GM23338 (cell line): Measurements from ENCODE around the gene ADGRB2. TPM values are rescaled to one million over a fixed set of nuclear protein-coding genes. Genes with fewer than 3 reads are reported as not detected.

ENCODE experiments used
- ATAC-seq: fragments of 200-7000 bp; cut with Tn5 transposase; 3 replicates; pipeline ENCODE4 v1.9.1; 2020
- DNase-seq: peaks from one replicate; pipeline ENCODE4 v3.0.0-alpha.2; 2015; ENCODE audit warnings: low spot score
- H2AFZ ChIP-seq: fragments of 200-600 bp; sonication (generic); 2 replicates; pipeline ENCODE4 v1.8.0; 2016; ENCODE audit warnings: antibody characterized with exemption, mild to moderate bottlenecking, moderate library complexity
- H3F3A ChIP-seq: fragments of 200-600 bp; sonication (generic); replicated peaks from 2 replicates; pipeline ENCODE4 v1.8.0; 2017; ENCODE audit warnings: antibody characterized with exemption, mixed run types, low read depth
- H3K27ac ChIP-seq: fragments of 200-600 bp; sonication (generic); 2 replicates; pipeline ENCODE4 v1.6.1; 2016; ENCODE audit warnings: low read depth
- H3K27me3 ChIP-seq: fragments of 200-600 bp; sonication (generic); 2 replicates; pipeline ENCODE4 v1.8.0; 2016; ENCODE audit warnings: mild to moderate bottlenecking, mixed run types, moderate library complexity; ENCODE audit not compliant: insufficient read depth
- H3K36me3 ChIP-seq: fragments of 200-600 bp; sonication (generic); 2 replicates; pipeline ENCODE4 v1.8.0; 2016; ENCODE audit warnings: mild to moderate bottlenecking; ENCODE audit not compliant: insufficient read depth
- H3K4me1 ChIP-seq: fragments of 200-600 bp; sonication (generic); 2 replicates; pipeline ENCODE4 v1.8.0; 2016; ENCODE audit warnings: mild to moderate bottlenecking, moderate library complexity; ENCODE audit not compliant: insufficient read depth
- H3K4me2 ChIP-seq: fragments of 200-600 bp; sonication (generic); 2 replicates; pipeline ENCODE4 v1.7.1; 2017; ENCODE audit warnings: mixed run types
- H3K4me3 ChIP-seq: fragments of 200-600 bp; sonication (generic); 2 replicates; pipeline ENCODE4 v1.6.1; 2016; ENCODE audit warnings: mixed run types
- H3K79me2 ChIP-seq: fragments of 200-600 bp; sonication (generic); replicated peaks from 2 replicates; pipeline ENCODE4 v1.8.0; 2017; ENCODE audit warnings: mild to moderate bottlenecking; ENCODE audit not compliant: insufficient read depth
- H3K9me2 ChIP-seq: fragments of 200-600 bp; sonication (generic); 2 replicates; pipeline ENCODE4 v1.8.0; 2017; ENCODE audit not compliant: insufficient read depth
- H4K20me1 ChIP-seq: fragments of 200-600 bp; sonication (generic); replicated peaks from 2 replicates; pipeline ENCODE4 v1.8.0; 2017; ENCODE audit warnings: mild to moderate bottlenecking; ENCODE audit not compliant: insufficient read depth
- H3K27ac Mint-ChIP-seq: 2 replicates; pipeline ENCODE4 v1.8.0; 2020; ENCODE audit warnings: inconsistent platforms, mild to moderate bottlenecking, moderate library complexity, mixed read lengths
- H3K27me3 Mint-ChIP-seq: 3 replicates; pipeline ENCODE4 v1.8.0; 2022; ENCODE audit warnings: low read depth, mild to moderate bottlenecking, moderate library complexity, mixed read lengths, inconsistent platforms; ENCODE audit not compliant: insufficient read depth, poor library complexity
- H3K36me3 Mint-ChIP-seq: 3 replicates; pipeline ENCODE4 v1.8.0; 2021; ENCODE audit warnings: low read depth, mild to moderate bottlenecking, inconsistent platforms, moderate library complexity, mixed read lengths
- H3K4me1 Mint-ChIP-seq: 3 replicates; pipeline ENCODE4 v1.8.0; 2020; ENCODE audit warnings: mild to moderate bottlenecking, inconsistent platforms, mixed read lengths
- H3K4me3 Mint-ChIP-seq: 3 replicates; pipeline ENCODE4 v1.8.0; 2021; ENCODE audit warnings: moderate library complexity, mild to moderate bottlenecking, inconsistent platforms, mixed read lengths
- H3K9me3 Mint-ChIP-seq: 3 replicates; pipeline ENCODE4 v1.8.0; 2020; ENCODE audit warnings: moderate library complexity, mild to moderate bottlenecking, inconsistent platforms, mixed read lengths
- CREB1 ChIP-seq: fragments of 250-450 bp; sonication (Bioruptor Pico); IDR thresholded peaks from 2 replicates; pipeline ENCODE4 v1.5.0; 2020; ENCODE audit warnings: low read depth, mild to moderate bottlenecking, moderate library complexity
- CTCF ChIP-seq, 2 experiments: fragments of 200-600 bp in 1 of 2; sonication (generic) in 1 of 2; conservative IDR thresholded peaks; 2 replicates each; pipeline versions ENCODE4 v1.5.1 to v1.6.1; 2016 to 2017; ENCODE audit warnings: antibody characterized with exemption in 2 of 2, low read depth in 2 of 2, mild to moderate bottlenecking in 2 of 2, moderate library complexity in 1 of 2
- ETS1 ChIP-seq: IDR thresholded peaks from 2 replicates; pipeline ENCODE4 v1.6.1; 2016; ENCODE audit warnings: antibody characterized with exemption
- EZH2 ChIP-seq: fragments of 200-600 bp; sonication (generic); IDR thresholded peaks from one replicate; pipeline ENCODE4 v1.8.0; 2017; ENCODE audit warnings: antibody characterized with exemption, mild to moderate bottlenecking, low read depth; ENCODE audit not compliant: unreplicated experiment
- EZH2phosphoT487 ChIP-seq: fragments of 200-600 bp; sonication (generic); IDR thresholded peaks from one replicate; pipeline ENCODE4 v1.8.1; 2018; ENCODE audit warnings: antibody characterized with exemption; ENCODE audit not compliant: unreplicated experiment
- JUNB ChIP-seq: IDR thresholded peaks from one replicate; pipeline ENCODE4 v1.6.1; 2016; ENCODE audit warnings: antibody characterized with exemption; ENCODE audit not compliant: unreplicated experiment
- NANOG ChIP-seq: IDR thresholded peaks from 2 replicates; pipeline ENCODE4 v1.6.1; 2016; ENCODE audit warnings: antibody characterized with exemption, borderline replicate concordance
- POLR2AphosphoS5 ChIP-seq: IDR thresholded peaks from 2 replicates; pipeline ENCODE4 v1.6.1; 2016; ENCODE audit warnings: antibody characterized with exemption, low read depth
- REST ChIP-seq: IDR thresholded peaks from one replicate; pipeline ENCODE4 v1.6.1; 2018; ENCODE audit warnings: antibody characterized with exemption; ENCODE audit not compliant: unreplicated experiment
- STAT1 ChIP-seq: IDR thresholded peaks from one replicate; pipeline ENCODE4 v1.6.1; 2016; ENCODE audit warnings: antibody characterized with exemption; ENCODE audit not compliant: unreplicated experiment
- ZNF114 ChIP-seq: fragments of 250-450 bp; sonication (Bioruptor Pico); IDR thresholded peaks from 2 replicates; pipeline ENCODE4 v1.5.0; 2020; ENCODE audit warnings: mild to moderate bottlenecking, moderate library complexity
- ZNF331 ChIP-seq: fragments of 250-450 bp; sonication (Bioruptor Pico); IDR thresholded peaks from 2 replicates; pipeline ENCODE4 v1.5.0; 2020; ENCODE audit warnings: low read depth, mild to moderate bottlenecking, moderate library complexity
- polyA plus RNA-seq: library from polyadenylated mRNA; unstranded; fragments of >200 nt; fragmentation: Nextera tagmentation; extraction: Ambion mirVana; gene quantifications from 2 replicates; pipeline ENCODE4 v1.2.1, GENCODE V29; 2016
- total RNA-seq: library from RNA; depleted of rRNA; stranded (reverse); fragments of >200 nt; shearing (Covaris generic); gene quantifications from 2 replicates; pipeline ENCODE4 v1.2.3, GENCODE V29; 2014

Gene ADGRB2
- total and polyA plus RNA-seq, 2 experiments from 2014 or later = 8.0 to 27.8 TPM

- Mint-ChIP-seq H3K4me1 (peaks cover 37% of the 10 kb centered on the region), H3K36me3 (no peaks in the 10 kb centered on the region), H3K4me3 (no peak overlapping the region), H3K27me3 (peaks cover 11% of the 10 kb centered on the region), H3K9me3 (no peaks in the 10 kb centered on the region), H3K27ac (no peak overlapping the region)
- Histone ChIP-seq H3K9me2 (no peaks in the 10 kb centered on the region), H3F3A (no peaks in the 10 kb centered on the region; the same call in none of the 2 replicates), H3K79me2 (no peaks in the 10 kb centered on the region), H3K4me3 (no peak overlapping the region), H3K36me3 (no peaks in the 10 kb centered on the region), H3K27me3 (no peaks in the 10 kb centered on the region), H2AFZ (peak overlapping the region; percentile 50; the same call in 1 of the 2 replicates), H3K4me1 (peaks cover 18% of the 10 kb centered on the region), H3K27ac (no peak overlapping the region), H4K20me1 (no peaks in the 10 kb centered on the region), H3K4me2 (no peak overlapping the region)
- no peak for TF ChIP-seq STAT1
- TF ChIP-seq ETS1 = no peak
- DNase-seq (no peak), ATAC-seq (no peak)
These were observed 52.1 kb downstream of the ADGRB2 start for GRCh38 chr1:31712068-31712467.

GRCh38 chr1:31708324-31708723 lies 55.8 kb downstream of the ADGRB2 start:
- no peaks in the 10 kb centered on the region for H3K9me3 Mint-ChIP-seq
- no peak overlapping the region for H3K4me3 Mint-ChIP-seq
- TF ChIP-seq CTCF (conservative IDR thresholded peaks at IDR 0.05; ENCODE audit: low read depth in 2 of 2) (no peak), STAT1 (no peak), JUNB (no peak), ZNF331 (CRISPR knock-in tag) (no peak), REST (no peak), EZH2phosphoT487 (no peak), ETS1 (no peak), CREB1 (CRISPR knock-in tag) (no peak), EZH2 (no peak), ZNF114 (CRISPR knock-in tag) (no peak), POLR2AphosphoS5 (no peak), NANOG (no peak)

More at GRCh38 chr1:31708324-31708723, 55.8 kb downstream of the ADGRB2 start:
- Histone ChIP-seq H3K27me3 (no peaks in the 10 kb centered on the region), H3K4me1 (peaks cover 30% of the 10 kb centered on the region), H4K20me1 (no peaks in the 10 kb centered on the region), H2AFZ (no peak overlapping the region), H3K4me2 (no peak overlapping the region), H3K79me2 (no peaks in the 10 kb centered on the region), H3K4me3 (no peak overlapping the region), H3F3A (peaks cover 12% of the 10 kb centered on the region; the same call in 1 of the 2 replicates), H3K27ac (no peak overlapping the region), H3K36me3 (no peaks in the 10 kb centered on the region), H3K9me2 (no peaks in the 10 kb centered on the region)
- ATAC-seq = no peak
- DNase-seq = no peak
- Mint-ChIP-seq H3K4me1 (peaks cover 49% of the 10 kb centered on the region), H3K27me3 (peaks cover 27% of the 10 kb centered on the region), H3K27ac (no peak overlapping the region), H3K36me3 (no peaks in the 10 kb centered on the region)
